Cardiac fibroblast (primary cell): ENCODE measurements around the gene TUNAR.

Experiments used
- DNase-seq, 2 donors: peaks; one replicate each; pipeline versions ENCODE4 v3.0.0 to v3.0.0-alpha.2; 2010; ENCODE audit warnings: low read depth in 2 of 2
- H3K4me3 ChIP-seq, 2 donors: replicated peaks in 1 of 2; 1 replicate in 1 of 2; 2 replicates in 1 of 2; pipeline ENCODE4 v1.5.1; 2011; ENCODE audit warnings: low read depth in 2 of 2, low read length in 2 of 2, mild to moderate bottlenecking in 2 of 2, moderate library complexity in 1 of 2
- CTCF ChIP-seq: IDR thresholded peaks from one replicate; pipeline ENCODE4 v1.5.1; 2011; ENCODE audit warnings: low read depth, mild to moderate bottlenecking, low read length, inconsistent platforms

The TUNAR gene

GRCh38 chr14:95951359-95951758 lies 74.7 kb downstream of the TUNAR start:
- H3K4me3 ChIP-seq = no peak overlapping the region
- no peak for DNase-seq
- TF ChIP-seq CTCF = no peak

GRCh38 chr14:95953111-95953724 lies 76.6 kb downstream of the TUNAR start:
- DNase-seq = peak; percentile 1 to 5
- TF ChIP-seq CTCF = no peak
- no peak overlapping the region for H3K4me3 ChIP-seq

GRCh38 chr14:95956601-95957460 lies 80.2 kb downstream of the TUNAR start:
- no peak overlapping the region for H3K4me3 ChIP-seq
- no peak for DNase-seq
- TF ChIP-seq CTCF = no peak

- DNase-seq = no peak
- no peak for TF ChIP-seq CTCF
- no peak overlapping the region for H3K4me3 ChIP-seq
Observed at GRCh38 chr14:95958105-95958504, 81.5 kb downstream of the TUNAR start.

- no peak overlapping the region for H3K4me3 ChIP-seq
- no peak for DNase-seq
- no peak for TF ChIP-seq CTCF
Observed at GRCh38 chr14:95959317-95959716, 82.7 kb downstream of the TUNAR start.

GRCh38 chr14:95961481-95961880 lies 84.8 kb downstream of the TUNAR start:
- no peak overlapping the region for H3K4me3 ChIP-seq
- DNase-seq = no peak
- no peak for TF ChIP-seq CTCF
